SK-MEL-5 (cell line): ENCODE results near the gene DGCR2. TPM values are rescaled to one million over a fixed set of nuclear protein-coding genes. Genes with fewer than 3 reads are reported as not detected.
"Not testable (repeated sequence)": the region's sequence is repeated elsewhere in the genome, so short reads cannot be mapped to it uniquely, and the experiment has no call there.

ENCODE experiments used
- DNase-seq: peaks from one replicate; pipeline ENCODE4 v3.0.0-alpha.2; 2016; ENCODE audit warnings: low read depth, low spot score
- in situ Hi-C: cut with HindIII; loops from 2 replicates; pipeline ENCODE4 v1.10.0; 2016; ENCODE audit warnings: low sequenced_read_pairs, high pct_unique_total_duplicates, low pct_unique_long_range_greater_than_20kb
- total RNA-seq: library from RNA; depleted of rRNA; stranded (reverse); fragments of >200 nt; shearing (Covaris generic); gene quantifications from 2 replicates; pipeline ENCODE4 v1.2.3, GENCODE V29; 2014

DGCR2 gene
- total RNA-seq, 1 experiment from 2014 or later, result 36.9 TPM

DNA sequence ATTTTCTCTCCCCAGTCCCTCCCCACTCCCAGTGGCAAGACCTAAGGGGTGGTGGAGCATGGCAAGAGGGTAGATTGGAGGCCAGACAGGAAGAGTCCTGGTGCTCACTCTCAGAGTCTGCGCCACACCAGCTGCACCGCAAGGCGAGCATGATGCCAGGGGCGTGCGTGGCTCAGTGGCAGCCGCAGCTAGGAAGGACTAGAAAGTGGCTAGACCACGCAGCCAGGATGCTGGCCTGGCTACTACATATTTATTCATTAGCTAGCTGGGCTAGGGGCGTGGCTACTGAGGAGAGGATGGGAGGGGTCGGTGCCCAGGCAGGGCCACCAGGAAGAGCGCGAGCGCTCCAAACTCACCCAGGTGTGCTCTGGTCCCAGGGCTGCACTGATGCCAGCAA lies 87.5 kb downstream of the DGCR2 start:
- DNase-seq, in situ Hi-C loops: not testable (repeated sequence)

DNA sequence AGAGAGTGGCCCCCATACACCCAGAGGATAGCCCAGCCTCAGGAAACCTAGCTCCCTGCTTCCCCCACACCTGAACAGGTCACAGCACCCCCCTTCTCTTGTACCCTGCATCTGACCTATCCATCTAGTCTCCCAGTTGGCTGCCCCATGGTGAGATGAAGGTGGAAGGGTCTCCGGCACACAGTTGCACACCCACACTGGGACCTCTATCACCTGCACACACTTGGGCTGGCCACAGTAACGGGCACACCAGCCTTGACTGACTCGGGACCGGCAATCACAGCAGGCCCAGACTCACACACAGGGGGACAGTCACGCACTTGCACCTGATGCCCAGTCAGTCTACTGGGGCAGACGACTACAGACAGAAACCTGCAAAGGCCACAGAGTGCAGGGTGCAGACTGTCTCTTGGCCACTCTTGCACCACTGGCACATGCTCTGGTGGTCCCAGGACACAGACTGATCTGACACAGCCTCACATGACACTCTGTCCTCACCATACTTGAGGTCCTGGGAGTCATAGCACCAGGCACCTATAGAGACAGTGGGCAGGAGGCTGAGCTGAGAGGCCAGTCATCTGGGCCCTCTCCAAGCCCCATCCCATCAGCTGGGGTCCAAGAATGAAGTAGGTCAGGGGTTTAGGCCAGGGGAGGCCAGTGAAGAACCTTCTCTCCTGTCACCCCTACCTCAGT lies 88.0 kb downstream of the DGCR2 start:
- in situ Hi-C loops, DNase-seq: not testable (repeated sequence)

DNA sequence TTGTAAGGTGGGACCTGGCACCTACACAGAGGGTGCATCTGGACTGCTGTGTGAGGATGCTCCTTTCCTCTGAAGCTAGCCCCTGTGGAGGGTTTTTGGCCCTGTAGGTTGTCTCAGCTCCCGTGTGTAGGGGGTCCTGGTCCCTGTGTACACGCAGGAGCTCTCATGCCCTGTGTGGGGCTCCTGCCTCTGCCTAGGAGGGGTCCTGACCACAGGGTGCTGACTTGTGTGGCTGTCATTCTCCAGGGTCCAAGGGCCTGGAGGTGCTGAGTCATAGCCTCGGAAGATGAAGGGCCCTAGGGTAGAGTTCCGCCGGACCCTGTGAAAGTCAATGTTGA lies 88.7 kb downstream of the DGCR2 start:
- in situ Hi-C loops, DNase-seq: not testable (repeated sequence)

DNA sequence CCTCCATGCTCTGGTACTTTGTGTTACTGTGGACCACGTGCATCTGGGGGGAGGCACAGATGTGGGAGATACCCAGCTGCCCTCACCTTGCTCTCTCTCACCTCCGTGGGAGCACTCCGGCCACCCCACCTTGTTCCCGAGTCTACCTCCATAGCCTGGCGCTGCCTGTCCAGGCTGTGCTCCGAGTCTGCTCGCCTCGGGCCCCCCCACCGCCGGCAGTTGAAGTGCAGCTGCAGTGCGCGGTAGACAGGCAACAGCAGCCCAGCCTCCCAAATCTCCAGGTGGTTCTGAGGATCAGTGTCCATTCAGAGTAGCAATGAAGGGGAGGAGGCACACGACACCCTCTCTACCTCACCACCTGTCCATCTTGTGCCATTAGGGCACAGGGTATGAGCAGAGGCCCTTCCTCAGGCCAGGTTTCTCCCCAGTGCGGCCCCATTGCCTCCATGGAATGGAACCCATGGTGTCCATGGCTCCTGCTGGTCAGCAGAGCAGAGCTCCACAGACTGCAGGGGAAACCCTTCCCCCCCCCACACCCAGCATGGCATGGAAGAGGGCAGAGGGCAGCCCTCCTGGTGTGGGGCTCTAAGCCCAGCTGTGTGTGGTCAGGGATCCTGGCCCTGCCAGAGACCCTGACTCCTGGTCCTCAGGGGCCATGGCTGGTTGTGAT lies 89.2 kb downstream of the DGCR2 start:
- in situ Hi-C loops, result not testable (repeated sequence)

DNA sequence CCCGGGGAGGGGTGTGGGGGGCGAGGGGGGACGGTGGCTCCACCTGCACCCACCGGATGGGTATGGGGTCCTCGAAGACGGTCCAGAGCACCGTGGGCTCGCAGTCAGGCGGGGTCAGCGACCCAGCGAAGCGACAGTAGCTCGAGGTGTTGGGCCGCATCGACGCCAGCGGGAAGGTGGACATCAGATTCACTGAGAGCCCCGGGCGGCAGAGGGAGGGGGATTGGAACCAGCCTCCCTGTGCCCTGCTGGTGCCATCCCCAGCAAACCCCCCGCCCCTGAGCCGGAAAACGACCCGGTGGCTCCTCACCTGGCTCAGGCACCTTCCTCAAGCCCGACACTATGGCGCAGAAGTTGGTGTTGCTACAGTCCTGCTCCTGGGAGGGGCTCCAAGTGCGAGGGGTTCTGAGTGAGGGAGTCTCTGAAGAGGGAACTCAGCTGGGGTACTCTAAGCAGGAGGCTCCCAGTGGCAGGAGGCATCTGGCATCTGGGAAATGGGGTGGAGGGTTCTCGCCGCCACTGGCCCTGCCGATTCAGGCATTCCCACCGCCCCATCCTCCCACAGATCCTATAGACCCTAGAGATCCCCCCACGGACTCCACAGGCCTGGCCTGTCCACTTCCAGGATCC lies 89.9 kb downstream of the DGCR2 start:
- in situ Hi-C loops, DNase-seq: not testable (repeated sequence)

More for the DNA sequence above, 89.2 kb downstream of the DGCR2 start:
- DNase-seq, result not testable (repeated sequence)

DNA sequence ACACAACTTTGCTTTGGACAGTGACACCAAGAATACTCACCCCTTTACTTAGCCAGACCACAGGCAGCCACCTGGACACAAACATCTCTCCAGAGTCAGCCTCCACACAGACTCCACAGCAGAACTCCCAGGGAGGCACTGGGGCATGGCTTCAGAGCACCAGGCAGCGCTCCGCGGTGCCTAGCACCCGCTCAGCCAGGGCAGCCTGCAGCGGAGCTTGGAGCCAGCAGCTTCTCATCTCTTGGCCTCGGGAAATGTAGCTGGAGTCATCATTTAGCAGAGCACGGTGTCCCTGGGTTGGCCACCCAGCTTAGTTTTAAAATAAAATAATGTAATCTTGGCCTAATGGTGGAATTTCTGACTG lies 91.3 kb downstream of the DGCR2 start:
- DNase-seq, in situ Hi-C loops: not testable (repeated sequence)

DNA sequence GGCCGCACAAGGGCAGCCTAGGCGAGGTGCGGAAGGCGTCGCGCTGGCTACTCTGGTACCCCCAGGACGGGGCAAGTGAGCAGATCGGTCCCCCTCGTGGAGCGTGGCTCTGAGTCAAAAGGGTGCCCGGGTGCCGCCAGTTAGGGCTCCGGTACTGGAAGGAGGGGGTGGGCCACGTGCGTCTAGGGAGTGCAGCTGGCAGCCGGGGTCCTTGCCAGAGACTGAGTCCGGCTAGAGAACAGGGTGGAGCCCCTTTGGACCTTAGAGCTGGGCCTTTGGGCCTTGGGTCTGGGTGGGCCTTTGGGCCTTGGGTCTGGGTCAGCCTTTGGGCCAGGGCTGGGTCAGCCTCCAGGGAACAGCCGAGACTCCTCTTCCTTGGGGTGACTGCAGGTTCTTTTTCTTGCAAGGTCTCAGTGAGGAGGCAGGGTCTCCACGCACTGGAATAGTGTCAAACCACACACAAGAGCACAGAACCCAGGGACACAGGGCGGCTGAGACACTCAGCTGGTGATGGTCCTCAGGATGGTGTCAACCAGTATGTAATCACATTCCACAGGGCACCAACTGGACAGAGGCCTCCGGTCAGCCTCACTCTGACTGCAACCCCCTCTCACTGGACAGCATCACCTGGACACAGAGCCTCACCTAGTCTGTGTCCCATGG lies 91.9 kb downstream of the DGCR2 start:
- in situ Hi-C loops, DNase-seq: not testable (repeated sequence)

DNA sequence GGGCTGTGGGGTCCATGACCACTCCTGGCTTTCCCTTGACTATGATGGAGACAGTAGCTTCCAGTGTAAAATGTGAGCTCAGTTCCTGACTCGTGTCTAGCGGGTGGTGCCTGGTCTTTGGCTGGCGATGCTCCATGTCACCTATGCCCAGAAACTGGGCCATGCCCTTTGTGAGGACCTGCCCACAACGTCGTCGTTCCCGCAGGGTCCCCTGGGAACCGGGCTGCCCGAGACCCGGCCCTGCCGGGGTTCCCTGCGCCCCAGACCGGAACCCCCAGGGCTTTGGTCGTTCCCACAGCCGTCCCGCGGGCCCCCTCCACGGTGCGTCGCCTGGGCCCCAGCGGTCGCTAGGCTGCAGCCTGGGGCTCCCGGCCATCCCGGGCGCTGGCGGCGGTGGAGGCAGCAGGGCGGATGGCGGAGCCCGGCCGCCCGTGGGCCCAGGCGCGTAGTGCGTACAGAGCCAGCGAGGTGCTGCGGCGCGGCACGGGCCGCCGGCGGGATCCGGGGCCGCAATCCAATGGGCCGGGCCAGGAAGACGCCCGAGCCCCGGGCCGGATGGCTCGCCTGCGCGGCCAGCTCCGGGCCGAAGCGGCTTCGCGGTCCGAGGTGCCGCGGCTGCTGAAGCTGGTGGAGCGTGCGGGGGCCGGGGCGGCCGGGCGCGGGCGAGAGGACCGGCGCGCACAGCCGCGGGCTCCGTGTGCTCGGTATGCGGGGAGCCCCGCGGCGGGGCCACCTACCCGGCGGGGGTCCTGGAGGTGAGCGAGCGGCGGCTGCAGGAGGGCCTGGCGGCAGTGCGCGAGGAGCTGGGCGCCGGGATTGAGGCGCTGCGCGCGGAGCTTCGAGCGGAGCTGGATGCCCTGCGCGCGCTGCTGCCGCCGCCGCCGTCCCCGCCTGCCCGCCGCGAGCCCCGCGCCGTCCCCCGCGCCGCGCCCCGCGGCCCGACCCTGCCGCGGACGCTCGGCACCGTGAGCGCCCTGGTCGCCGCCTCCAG lies 92.8 kb downstream of the DGCR2 start:
- DNase-seq, in situ Hi-C loops: not testable (repeated sequence)

DNA sequence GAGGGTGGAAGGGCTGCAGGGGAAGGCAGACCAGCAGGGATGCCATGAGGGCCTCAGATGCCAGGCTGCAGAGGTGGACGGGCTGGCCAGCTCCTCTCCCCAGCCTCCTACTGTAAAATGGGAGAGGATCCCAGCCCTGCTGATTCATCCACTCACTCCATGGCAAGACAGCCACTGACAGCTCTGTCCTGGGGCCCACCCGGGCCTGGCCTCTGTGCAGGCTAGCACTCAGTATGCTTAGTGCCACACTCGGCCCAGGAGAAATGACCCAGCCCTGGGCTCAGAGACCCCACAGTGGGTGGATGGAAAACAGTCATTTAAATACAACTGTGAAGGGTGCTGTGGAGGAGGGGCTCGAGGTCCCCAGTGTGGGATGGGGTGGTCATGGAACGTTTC lies 94.2 kb downstream of the DGCR2 start:
- DNase-seq, in situ Hi-C loops: not testable (repeated sequence)

DNA sequence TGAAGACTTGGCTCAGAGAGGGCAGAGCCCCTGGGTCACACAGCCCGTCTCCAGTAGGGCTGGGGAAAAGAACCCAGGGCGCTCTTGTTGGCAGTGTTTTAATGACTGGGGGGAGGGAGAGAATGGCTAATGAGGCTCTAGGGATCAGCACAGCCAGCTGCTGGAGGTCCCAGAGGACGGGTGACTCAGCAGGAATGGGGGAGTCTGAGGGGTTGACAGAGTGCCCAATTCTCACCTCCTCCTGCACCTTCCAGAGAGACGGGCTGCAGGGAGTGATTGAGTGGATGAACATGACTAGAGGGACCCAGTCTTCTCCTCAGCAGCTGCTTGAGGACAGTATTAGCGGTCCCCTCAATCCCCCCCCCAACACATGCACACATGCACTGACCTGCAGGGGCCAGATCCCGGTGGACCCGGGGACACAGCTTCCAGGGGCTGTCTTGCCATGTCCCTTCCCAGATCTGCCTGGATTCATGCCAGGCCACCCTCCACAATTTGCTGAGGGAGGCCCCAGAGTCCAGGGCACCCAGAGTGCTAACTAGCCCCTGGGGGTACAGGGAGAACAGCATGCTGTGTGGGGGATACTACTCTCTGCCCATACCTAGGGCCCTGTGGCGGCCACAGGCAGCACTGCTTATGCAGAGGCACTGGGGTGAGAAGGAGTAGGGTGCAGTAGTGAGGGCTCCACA lies 94.7 kb downstream of the DGCR2 start:
- DNase-seq, in situ Hi-C loops: not testable (repeated sequence)

DNA sequence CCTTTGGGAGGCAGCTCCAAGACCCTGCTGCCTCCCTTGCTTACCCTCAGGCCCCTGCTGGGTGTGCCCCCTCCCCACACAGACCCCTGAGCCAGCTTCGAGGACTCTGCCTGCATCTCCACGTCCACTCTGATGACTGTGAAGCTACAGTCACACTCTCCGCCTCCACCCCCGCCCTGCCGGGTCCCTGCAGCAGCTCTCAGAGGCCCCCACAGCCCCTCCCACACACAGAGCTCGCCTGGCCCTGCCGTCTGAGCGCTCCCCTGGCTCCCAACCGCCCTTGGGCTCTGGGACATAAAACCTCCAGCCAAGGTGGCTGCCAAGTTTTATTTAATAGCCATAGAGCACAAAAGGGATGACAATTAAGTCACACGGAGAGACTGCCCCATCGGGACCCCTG lies 96.1 kb downstream of the DGCR2 start:
- DNase-seq, in situ Hi-C loops: not testable (repeated sequence)

DNA sequence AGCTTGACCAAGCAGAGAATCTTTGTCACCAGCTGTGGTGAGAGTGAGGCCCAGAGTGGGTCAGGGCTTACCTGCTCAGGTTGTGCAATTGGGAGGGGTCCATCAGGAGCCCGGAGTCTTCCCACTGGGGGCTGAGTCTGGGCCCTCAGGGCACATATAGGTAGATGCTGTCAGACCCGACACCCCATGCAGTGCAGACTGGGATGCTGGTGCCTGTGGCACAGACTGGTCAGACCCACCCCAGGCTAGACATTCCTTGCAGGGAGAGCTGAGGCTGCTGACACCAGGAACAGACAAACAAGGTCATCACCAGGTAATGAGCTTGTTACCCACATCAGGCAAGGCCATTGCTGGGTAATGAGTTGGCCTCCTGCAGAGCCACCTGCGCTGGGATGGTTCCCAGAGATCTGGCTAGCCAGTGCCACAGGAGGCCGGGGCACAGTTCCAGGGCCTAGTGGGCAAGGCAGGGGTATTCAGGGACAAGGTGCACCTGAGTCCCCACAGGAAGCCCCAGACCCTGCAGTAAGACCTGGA lies 97.2 kb downstream of the DGCR2 start:
- DNase-seq, in situ Hi-C loops: not testable (repeated sequence)

DNA sequence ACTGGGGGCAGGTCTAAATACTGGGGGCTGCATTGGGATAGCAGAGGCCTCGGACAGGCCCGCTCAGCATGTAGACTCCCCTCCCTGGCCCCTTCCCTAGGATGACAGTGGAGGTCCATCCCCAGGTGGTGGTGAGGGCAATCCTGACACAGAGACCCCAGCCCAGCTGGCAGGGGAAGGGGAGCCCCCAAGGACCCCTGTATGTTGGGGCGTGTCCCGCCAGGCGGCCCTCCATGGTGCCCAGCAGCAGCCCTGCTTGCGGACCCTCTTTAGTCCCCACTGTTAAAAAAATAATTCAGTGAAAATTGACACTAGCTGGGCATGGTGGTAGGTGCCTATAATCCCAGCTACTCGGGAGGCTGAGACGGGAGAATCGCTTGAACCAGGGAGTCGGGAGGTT lies 98.3 kb downstream of the DGCR2 start:
- in situ Hi-C loops, DNase-seq: not testable (repeated sequence)

DNA sequence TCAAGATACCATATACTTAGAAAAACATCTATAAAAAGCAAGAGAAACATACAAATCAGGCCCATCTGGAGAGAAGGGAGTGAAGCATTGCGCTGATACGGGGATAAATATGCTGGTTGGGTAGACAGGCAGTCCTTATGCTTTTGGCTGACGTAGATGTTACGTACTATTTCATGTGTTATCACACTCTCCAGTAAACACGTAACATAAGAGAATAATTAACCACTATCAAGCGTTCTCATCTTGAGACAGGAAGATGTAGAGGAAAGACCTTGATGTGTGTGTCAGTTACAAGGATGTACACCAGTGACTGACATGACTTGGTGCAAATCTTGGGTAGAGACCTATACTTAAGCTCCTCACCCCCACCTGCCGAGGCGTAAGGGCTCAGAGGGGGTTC lies 99.5 kb downstream of the DGCR2 start:
- no peak for DNase-seq
- in situ Hi-C loops, result no loop called here

DNA sequence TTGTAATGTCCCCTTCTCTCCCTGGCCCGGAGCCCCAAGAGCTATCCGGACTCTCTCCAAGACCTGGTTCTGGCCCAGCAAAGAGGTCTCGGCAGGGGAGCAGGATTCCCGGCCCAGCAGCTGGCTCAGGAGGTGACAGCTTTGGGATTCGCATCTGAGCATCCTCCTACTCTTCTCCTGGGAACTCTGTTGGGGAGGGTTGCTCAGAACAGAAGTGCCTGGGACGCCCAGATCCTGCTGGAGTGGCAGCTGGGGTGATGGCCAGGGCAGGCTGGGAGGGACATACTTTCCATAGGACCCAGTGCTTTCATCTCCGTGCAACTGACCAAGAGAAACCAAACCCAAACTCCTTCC lies 102.6 kb downstream of the DGCR2 start:
- in situ Hi-C loops, result no loop called here
- no peak for DNase-seq

DNA sequence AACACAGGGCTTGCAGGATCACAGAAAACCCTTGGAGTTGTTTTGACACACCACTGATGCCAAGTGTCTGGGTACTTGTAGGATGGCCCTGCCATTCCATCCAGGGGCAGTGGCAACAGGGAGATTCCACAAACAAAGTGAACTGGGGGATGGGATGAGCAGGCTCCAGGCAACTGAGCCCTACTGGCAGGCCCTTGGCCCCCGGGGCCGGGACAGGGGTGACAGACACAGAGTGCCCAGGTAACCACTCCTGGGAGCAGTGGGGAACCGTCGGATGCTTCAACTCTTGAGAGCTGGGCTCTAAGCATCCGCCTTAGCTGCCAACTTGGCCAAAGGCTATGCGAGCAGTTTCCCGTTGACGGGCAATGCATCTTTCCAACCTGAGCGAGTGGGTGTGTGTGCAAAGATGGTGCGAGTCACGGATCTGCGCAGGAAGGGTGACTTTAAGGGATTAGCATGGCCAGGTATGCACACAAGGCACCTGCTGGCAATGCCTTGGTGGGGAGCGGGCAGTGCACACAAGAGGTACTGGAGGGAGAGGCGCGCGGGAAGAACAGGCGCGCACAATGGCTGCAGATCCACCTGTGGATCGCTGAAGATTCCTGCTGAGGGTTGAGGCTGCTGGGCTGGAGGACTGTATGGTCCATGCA lies 103.1 kb downstream of the DGCR2 start:
- in situ Hi-C loops, result no loop called here
- DNase-seq, result no peak
